Central memory CD4-positive, alpha-beta T cell (primary cell): ENCODE data around the gene NCOR2.

ENCODE experiments used
- DNase-seq: peaks from one replicate; pipeline ENCODE4 v3.0.0; 2022
- total RNA-seq, 3 experiments: gene quantifications; one replicate each; lab custom pipeline; 2026; lab: John Stamatoyannopoulos, UW

Gene NCOR2
- total RNA-seq: 50.5 to 112 (median 51.1) reads per million in 3 experiments

DNA sequence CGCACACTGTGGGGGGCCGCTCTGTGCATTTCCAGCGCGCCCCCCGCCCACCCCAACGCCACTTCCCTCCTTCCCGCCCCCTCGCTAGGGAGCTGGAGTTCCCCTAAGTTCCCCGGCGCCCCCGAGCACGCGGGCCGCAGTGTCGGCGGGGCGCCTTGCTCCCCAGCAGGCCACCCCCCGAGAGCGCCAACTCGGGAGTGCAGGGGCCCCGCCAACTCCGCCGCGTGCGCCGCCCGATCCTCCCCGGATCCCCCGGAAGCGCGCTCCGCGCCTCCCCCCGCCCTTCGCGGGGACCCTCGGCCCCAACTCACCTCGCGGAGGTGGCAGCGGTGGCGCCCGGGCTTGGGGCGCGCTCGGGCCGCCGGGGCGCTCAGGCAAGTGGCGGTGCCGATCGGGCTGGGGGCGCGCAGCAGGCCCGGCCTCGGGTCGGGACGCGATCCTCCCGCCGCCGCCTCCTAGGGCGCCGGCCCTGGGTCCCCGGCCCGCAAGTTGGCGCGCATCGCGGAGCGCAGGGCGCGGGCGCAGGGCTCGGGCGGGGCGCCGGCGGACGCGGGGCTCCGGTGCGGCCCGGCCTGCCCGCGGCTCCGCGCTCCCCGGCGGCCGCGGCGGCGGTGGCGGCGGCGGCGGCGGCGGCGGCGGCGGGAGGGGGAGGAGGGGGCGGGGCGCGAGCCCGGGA is at the start of gene NCOR2:
Gene NCOR2, minus strand, starts transcription at position 616 of the 676 bp plus-strand sequence. CDS start 72,361 bp downstream, outside the sequence.
- peak; percentile 48 for DNase-seq

DNA sequence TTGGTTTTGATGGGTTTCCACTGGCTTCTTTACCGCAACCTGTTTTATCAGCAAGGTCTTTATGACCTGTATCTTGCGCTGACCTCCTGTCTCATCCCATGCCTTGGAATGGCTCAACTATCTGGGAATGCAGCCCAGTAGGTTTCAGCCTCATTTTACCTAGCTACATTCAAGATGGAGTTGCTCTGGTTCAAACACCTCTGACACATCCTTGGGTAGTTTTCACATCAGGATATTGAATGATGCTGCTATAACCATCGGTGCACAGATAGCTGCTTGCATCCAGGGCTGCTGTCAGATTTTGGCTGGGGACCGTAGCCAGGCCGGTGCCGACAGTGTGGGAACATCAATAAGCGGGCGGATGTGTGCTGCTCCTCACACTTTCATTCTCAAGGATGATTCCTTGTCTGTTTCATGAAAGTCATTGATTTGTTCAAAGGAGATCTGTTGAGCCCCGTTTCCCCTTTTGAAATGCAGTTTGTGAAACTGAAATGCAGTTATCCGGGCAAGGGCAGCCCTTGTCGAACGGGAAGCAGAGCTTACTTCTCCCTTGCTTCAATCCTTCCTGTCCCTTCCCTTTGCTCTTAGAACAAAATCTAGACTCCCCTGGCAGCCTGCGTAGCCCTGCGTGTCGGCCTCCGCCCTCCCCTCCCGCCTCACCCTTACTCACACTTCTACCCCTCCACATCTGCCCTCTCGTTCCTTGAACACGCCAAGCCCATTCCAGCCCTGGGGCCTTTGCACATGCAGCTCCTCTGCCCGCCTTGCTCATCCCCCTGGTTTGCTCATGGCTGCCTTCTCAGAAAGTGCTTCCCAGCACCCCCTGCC is 49.2 kb upstream of the NCOR2 start:
- no peak for DNase-seq

DNA sequence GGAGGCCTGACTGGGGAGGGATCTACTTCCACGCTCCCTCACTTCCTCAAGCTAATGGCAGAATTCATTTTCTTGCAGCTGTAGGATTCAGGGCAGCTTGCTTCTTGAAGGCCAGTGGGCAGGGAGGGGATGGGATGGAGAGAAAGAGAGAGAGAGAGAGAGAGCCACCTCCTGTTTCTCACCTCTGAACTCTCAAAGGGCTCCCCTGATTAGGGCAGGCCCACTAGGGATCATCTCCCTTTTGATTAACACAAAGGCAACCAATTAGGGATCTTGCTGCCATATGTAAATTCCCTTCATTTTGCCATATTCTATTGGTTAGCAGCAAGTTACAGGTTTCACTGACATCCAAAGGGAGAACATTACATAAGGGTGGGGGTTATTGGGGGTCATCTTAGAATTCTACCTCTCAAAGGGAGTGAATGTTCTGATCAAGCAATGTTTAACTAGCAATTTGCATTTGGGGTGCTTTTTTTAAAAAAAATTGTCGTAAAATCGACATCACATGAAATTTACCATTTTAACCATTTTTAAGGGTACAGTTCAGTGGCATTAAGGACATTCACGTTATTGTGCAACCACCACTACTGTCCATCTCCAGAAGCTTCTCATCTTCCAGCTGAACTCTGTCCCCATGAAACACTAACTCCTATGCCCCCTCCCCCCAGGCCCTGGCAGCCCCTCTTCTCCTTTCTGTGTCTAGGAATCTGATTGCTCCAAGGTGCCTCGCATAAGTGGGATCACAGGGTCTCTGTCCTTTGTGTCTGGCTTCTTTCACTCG is 47.3 kb upstream of the NCOR2 start:
- DNase-seq: no peak

DNA sequence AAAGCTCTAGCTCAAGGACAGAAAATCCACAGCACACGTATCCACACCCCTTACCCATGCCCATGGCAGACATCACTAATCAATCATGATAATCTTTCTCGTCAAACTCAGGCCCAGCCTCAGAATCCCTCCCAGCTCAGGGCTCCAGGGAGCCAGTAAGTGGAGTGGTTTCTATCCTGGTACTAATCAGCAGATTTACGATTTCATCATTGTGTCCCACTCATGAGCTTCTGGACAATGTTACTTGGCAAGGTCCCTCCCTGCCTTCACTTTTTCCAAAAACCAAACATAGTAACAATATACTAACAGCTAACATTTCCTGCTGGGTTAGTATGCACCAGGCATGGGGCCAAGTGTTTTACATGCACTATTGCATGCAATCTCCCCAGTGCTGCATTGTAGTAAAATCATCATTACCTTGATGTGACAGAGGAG is 45.8 kb upstream of the NCOR2 start:
- DNase-seq: no peak

DNA sequence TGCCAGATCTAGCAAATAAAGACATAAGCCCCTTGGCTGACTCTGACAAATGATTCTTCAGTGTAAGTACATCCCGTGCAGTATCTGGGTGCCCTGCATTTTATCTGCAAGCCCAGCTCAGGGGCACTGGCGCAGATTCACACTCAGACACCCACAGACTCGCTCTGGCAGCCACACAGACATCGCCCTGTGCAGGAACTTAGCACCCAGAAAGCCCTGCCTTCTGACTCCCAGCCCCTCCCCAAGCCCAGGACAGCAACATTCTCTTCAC is 44.9 kb upstream of the NCOR2 start:
- no peak for DNase-seq

DNA sequence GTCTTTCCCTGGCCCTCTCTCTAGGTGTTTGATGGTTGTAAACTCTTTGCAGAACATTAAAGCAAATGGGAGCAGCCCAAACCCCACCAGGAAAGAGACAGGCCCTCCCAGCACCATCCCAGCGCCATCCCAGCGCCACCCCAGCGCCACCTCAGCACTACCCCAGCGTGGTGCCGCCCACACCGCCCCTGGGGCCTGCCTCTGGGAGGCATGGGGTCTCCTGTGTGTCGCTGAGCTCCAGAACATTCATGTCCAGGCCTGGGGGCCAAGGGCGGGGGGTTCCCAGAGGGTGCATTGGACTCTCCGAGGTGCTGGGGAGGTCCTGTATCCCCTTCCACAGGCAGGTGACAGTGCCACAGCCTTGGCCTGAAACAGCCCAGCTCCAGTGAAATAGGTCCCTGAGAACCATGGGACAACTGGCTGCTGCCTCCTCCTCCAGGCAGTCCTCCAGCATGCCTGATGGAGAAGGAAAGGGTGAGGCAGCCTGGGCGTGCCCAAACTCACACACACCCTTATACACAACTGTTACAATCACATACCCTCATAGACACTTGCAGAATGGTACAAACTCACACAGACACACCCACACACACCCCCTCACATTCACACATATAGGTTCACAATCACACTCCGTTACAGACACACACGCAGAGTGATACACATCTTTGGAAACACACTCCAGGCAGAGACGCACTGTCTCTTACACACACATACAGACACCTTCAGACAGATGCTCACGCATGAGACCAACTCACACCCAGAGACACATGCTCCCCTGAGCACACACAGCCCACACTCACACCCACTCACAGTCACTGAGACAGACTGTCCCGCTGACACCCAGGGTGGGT is 44.4 kb upstream of the NCOR2 start:
- DNase-seq: no peak

DNA sequence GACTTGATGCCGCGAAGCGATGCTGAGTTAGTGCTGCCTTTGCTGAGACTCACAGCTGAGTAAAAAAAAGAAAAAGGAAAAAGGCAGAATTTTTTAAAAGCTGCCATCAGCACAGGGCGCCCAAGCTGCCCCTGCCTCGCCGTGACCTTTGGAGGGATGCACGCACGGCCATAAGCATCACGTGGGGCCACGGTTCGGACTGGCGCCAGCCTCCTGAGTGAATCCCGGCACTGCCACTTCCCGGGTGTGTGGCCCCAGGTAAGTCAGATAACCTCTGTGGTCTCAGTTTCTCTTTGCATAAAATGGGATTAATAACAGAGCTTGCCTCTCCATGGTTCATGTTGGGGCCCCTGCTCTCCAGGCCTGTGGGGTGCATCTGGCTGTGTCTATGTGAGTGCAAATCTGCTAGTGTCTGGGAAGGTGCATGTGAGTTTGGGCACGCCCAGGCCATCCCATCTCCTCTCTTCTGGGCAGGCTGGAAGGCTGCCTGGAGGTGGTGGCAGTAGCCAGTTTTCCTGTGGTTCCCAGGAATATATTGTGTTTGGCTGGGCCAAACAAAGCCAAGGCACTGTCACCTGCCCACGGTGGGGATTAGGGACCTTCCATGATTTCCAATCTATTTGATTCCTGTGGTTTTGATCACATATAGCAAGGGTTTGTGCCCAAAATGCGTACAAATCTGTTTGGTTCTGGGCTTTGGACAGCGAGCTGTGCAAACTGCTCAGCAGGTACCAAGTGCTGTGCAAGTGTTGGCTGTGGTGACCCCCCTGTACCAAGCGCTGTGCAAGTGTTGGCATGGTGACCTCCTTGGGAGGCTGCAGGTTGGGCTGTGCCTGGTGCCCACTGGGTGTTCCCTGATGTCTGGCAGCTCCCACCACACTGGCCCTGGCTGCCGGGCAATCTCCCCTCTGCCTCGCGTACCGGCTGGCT is 43.5 kb upstream of the NCOR2 start:
- DNase-seq: no peak

DNA sequence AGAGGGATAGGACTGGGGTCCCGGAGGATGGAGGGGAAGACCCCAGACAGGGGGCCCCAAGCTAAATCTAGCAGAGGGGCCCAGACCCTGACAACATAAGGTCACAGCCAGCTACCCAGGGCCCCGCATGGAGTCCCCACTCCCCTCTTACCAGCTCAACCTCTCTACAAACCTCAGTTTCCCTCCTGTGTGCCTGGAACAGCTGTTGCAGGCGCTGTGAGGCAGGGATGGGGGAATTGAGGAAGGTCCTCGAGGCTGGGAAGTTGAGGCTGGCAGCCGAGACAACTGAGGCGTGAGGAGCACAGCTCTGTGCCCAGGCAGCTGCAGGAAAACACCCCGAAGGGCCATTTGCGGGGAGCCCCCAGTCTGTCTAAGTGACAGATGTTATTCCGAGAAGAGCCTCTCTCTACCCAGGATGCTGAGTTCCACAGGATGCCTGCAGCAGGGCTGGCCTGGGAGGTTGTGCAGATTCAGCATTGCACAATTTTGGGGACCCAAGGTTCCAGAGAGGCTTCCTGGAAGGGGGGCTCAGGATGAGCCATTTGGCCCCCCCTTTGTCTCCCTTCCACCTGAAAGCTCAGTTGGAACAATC is 42.7 kb upstream of the NCOR2 start:
- no peak for DNase-seq

DNA sequence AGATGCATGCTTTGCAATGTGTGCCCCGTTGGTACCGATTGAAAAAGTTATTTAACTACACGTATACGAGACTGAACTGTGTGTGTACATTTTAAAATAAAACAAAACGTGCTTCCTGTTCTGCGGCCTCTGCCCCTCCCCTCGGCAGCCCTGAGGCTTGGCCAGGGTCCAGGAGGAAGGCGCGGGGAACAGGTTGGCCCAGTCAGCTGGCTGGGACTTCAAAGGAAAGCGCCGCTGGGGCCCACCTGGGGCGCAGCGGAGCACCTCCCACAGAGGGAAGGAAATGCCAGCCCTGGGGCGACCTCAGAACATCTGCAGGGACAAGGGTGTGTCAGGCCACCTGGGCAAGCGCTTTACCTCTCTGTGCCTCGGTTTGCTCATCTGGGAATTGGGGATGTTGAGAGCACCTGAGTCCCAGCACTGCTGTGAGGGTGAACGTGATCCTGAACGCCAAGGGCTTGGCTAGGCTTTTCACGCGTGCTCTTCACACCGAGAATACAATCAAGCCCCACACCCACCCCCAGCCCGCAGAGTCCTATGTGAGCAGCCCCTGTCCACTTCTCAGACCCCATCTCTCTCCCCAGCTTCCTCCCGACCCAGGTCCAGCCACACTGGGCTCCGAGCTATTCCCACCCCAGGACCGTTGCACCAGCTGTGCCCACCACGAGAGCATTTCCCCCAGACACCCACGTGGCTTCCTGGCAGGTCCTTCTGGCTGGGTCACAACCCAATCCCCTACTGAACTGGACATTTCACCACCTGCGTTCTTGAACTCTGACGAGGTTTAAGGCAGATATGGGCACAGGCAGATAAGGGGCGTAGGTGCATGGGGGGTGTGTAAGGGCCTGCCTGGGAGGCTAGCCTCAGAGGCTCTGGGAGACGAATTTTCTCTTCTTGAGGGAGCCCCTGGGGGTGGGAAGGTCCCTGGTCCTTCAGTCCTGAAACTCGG is 41.9 kb upstream of the NCOR2 start:
- DNase-seq: peak; percentile 92

DNA sequence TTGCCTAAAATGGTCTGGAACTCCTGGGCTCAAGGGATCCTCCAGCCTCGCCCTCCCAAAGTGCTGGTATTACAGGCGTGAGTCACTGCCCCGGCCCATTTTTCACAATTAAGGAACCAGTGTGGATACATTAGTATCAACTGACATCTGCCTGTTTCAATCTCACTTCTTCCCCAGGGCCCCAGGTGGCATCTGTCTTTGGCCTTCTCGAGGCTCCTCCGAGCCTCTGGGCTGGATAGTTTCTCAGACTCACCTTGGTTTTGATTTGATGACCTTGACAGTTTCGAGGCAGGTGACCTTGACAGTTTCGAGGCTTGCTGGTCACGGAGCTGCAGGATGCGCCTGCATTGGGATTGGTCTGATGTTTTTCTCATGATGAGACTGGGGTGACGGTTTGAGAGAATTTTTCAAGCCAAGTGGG is 41.0 kb upstream of the NCOR2 start:
- DNase-seq: no peak

DNA sequence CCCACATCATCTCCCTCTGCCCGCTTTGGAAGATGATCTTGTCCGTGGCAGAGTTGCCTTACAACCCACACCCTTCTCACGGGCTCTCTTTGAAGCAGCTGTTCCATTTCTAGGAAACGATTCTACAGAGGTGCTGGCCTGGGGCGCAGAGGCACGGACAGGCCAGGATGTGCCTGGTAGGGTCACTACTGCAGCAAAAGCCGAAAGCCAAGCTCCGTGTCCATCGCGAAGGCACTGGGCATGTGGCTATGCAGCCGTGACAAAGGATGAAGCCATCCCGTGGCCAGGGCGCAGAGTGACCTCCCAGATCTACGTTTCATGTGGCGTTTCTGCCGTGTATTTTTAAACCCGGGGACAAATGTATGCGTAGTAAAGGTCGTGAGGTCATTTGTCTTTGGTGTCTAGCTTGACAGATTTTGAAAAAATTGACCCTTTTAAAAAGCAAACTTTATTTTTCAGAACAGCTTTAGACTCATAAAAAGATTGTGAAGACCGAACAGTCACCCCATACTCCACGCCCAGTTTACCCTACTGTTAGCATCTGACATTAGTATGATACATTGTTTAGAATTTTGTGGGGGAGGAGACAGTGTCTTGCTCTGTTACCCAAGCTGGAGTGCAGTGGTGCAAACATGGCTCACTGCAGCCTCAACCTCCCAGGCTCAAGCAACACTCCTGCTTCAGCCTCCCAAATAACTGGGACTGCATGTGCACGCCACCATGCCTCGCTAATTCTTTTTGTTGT is 40.4 kb upstream of the NCOR2 start:
- no peak for DNase-seq

DNA sequence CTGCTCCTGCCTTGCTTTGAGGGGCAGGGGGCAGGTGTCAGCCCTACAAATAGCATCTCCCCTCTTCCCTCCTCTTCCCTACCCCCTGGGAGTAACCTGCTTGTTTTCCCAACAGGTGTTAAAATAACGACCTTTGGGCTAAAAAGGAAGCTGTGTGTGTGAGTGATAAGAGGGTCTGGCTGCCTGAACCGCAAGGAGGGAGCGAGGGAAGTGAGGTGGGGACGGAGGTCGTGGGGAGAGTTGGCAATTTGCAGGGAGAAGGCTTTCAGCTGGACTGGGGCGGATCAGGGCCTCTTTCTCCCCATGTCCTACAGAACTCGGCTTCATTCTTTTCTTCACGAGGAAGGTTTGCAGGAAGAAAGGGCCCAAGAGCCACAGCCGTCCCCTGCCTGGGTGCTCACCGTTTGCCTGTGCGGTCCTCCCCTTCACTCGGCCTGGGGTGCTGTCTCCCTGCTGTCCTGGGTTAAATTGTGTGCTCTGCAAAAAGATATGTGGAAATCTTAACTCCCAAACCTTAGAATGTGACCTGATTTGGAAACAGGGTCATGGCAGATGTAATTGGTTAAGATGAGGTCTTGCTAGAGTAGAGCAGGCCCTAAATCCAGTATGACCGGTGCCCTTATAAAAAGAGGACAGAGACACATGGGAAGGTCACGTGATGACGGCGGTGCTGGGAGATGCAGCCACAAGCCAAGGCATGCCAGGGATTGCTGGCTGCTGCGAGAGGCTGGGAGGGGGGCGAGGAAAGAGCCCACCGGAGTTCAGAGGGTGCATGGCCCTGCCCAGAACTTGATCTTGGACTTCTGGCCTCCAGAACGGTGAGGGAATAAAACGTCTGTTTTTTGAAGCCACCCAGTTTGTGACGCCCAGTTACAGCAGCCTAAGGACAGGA is 38.7 kb upstream of the NCOR2 start:
- no peak for DNase-seq

DNA sequence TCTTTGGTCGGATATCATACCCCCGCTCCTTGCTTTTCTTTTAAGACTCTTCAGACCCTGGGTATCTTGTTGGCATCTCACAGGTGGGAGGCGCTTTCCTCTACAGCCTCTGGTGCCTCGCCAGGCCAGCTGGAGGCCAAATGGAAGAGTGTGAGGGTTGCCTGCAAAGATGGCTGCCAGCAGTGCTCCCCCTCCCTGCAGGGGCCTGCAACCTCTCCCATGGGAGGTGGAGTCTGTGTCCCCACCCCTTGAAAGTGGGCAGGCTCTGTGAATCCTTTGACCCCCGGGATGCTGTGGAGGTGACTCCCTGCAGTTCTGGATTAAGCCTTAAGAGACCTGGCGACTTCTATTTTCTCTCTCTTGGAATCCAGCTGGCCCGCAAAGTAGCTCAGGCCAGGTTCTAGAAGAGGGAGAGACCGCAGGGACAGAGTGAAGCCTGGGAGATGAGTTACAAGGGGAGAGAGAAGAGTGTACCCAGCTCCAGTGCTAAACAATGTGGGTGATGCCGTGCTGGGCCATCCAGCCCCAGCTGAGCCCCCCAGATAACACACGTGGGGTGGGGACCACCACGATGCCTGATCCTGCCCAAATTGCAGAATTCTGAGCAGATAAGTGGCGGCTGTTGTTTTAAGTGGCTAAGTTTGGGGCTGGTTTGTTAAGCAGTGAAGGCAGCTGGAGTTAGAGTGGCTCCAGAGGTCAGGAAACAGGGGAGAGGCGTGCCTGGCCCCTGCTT is 37.9 kb upstream of the NCOR2 start:
- no peak for DNase-seq

DNA sequence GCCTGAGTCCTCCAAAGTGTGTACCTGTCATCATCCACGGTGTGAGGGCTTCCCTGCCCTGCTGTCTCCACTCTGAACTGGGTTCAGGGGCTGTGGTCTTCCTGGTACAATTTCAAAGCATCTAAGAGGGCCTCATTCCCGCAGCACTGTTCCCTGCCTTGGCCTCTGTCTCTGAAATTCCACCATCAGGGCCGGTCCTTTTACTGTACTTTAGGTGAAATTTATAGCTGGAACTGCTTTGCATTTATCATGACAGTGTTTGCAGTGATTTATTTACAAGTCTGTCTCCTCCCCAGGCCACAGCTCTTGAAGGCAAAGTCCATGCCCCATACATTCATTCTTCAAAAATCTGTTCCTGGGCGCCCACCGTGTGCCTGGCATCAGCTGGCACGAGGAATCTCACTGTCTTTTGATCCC is 36.9 kb upstream of the NCOR2 start:
- DNase-seq: no peak

DNA sequence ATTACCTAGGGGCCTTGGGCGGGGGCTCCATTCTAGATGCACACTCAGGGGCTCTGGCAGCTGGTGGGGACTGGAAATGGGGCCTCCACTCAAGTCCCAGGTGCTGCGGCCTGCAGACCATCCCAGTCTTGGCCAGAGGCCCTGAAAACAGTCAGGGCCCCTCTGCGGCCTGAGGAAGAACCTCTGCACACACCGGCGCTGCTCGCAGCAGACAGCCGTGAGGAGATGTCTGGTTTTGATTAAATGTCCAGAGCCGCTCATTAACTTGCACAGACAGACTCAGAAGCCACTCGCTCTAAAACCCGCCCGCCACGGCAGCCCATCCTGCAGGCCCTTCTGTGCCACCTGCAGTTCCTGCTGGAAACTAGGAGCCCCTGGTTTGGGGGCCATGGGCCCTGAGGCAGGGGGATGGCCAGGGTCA is 36.4 kb upstream of the NCOR2 start:
- DNase-seq: no peak

DNA sequence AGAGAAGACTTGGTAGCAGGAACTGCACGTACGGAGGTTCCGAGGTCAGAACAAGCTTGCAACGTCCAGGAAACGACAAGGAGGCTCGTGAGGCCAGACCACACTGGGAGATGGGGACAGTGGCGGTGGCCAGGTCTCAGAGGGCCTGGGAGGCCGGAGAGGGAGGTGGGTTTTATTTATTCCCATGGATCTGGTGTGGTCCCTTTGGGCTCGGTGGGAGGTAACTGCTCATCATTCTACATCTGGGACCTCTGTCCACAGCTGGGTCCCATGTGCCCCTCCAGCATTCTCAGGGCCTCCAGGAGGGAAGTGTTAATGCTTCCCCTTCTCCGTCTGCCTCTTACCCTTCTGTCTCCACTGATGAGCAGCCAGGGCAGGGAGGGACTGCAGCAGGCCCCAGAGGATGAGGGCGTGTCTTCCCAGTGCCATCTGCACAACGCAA is 35.7 kb upstream of the NCOR2 start:
- no peak for DNase-seq

DNA sequence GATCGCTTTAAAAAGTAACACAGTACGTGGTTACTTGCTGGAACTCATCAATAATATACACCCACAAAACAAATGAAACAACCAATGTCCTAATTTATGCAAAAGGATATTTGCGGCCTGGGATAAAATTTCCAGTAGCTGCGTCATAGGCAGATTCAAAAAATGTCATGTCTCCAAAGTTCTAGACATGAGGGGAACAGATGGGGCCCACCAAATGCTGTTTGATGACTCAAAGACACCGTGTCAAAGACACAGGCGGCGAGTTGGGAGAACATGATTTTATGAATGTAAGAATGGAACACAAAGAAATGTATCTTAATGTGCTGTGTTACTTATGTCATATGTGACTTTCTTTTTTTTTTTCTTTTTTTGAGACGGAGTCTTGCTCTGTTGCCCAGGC is 34.3 kb upstream of the NCOR2 start:
- DNase-seq: no peak
